Endothelial cell of umbilical vein (primary cell): ENCODE results near the gene TSGA10IP. TPM values are rescaled to one million over a fixed set of nuclear protein-coding genes. Genes with fewer than 3 reads are reported as not detected.

ENCODE experiments used
- BruUV-seq: library from RNA; stranded (reverse); fragments of 400-500 nt; replicated peaks from 2 replicates; lab custom pipeline; 2021; lab: Mats Ljungman, UMichigan
- CTCF ChIA-PET: fragments of 300-600, 350-600 bp; sonication (Branson Sonifier 250); formaldehyde crosslinking; loops from one replicate; lab custom pipeline; 2021; ENCODE audit warnings: antibody characterized with exemption, inconsistent platforms; lab: Charles Lee
- POLR2A ChIA-PET: fragments of 300-600, 350-600 bp; sonication (Branson Sonifier 250); formaldehyde crosslinking; loops from one replicate; lab custom pipeline; 2021; ENCODE audit warnings: antibody characterized with exemption, inconsistent platforms; lab: Charles Lee
- DNase-seq: peaks from one replicate; pipeline ENCODE4 v3.0.0-alpha.2; 2011; ENCODE audit warnings: low read depth, low spot score
- FAIRE-seq: peaks from 2 replicates; lab custom pipeline; 2011; peaks lifted over from hg19 to GRCh38; lab: Jason Lieb, UNC
- H2AFZ ChIP-seq: 2 replicates; pipeline ENCODE4 v1.6.0; 2012; ENCODE audit warnings: low read depth, low read length, control low read depth, inconsistent platforms
- H3K27ac ChIP-seq: 2 replicates; pipeline ENCODE4 v1.5.1; 2011; ENCODE audit warnings: low read depth, mild to moderate bottlenecking, control low read depth, low read length, moderate library complexity; ENCODE audit not compliant: insufficient read depth
- H3K27me3 ChIP-seq, 2 experiments: 2 replicates each; pipeline versions ENCODE4 v1.6.0 to v1.6.1; 2011; ENCODE audit warnings: low read length in 2 of 2, mixed read lengths in 1 of 2; ENCODE audit not compliant: control insufficient read depth in 2 of 2, insufficient read depth in 2 of 2
- H3K36me3 ChIP-seq, 2 experiments: 2 replicates in 1 of 2; 3 replicates in 1 of 2; pipeline ENCODE4 v1.5.1; 2011; ENCODE audit warnings: low read length in 2 of 2, mild to moderate bottlenecking in 1 of 2, moderate library complexity in 1 of 2; ENCODE audit not compliant: control insufficient read depth in 2 of 2, insufficient read depth in 2 of 2; ENCODE audit errors: extremely low read depth in 1 of 2
- H3K4me1 ChIP-seq: 3 replicates; pipeline ENCODE4 v1.5.1; 2011; ENCODE audit warnings: mild to moderate bottlenecking, low read length; ENCODE audit not compliant: control insufficient read depth, insufficient read depth; ENCODE audit errors: extremely low read depth
- H3K4me2 ChIP-seq: 2 replicates; pipeline ENCODE4 v1.6.1; 2011; ENCODE audit warnings: low read length, control low read depth, mixed read lengths; ENCODE audit not compliant: insufficient read depth
- H3K4me3 ChIP-seq, 3 experiments: fragments of 200-600 bp in 1 of 3; sonication (generic), shearing (Covaris generic) in 1 of 3; replicated peaks in 1 of 3; 2 replicates each; pipeline ENCODE4 v1.5.1; 2011 to 2016; ENCODE audit warnings: control low read depth in 3 of 3, low read length in 3 of 3, mild to moderate bottlenecking in 2 of 3, inconsistent platforms in 1 of 3, low read depth in 1 of 3, moderate library complexity in 1 of 3; ENCODE audit not compliant: insufficient read depth in 1 of 3
- H3K79me2 ChIP-seq: 2 replicates; pipeline ENCODE4 v1.6.0; 2012; ENCODE audit warnings: low read length, inconsistent platforms; ENCODE audit not compliant: control insufficient read depth, insufficient read depth
- H3K9ac ChIP-seq: replicated peaks from 2 replicates; pipeline ENCODE3; 2011; ENCODE audit warnings: low read length, control low read depth; ENCODE audit not compliant: insufficient read depth; ENCODE audit errors: extremely low read depth
- H3K9me1 ChIP-seq: replicated peaks from 3 replicates; pipeline ENCODE4 v1.6.0; 2011; ENCODE audit warnings: mild to moderate bottlenecking, low read length; ENCODE audit not compliant: control insufficient read depth, insufficient read depth; ENCODE audit errors: extremely low read depth
- H3K9me3 ChIP-seq: replicated peaks from 2 replicates; pipeline ENCODE4 v1.5.1; 2012; ENCODE audit warnings: low read length, inconsistent platforms; ENCODE audit not compliant: control insufficient read depth, insufficient read depth
- H4K20me1 ChIP-seq: replicated peaks from 2 replicates; pipeline ENCODE3; 2011; ENCODE audit warnings: mild to moderate bottlenecking, low read length; ENCODE audit not compliant: control insufficient read depth, insufficient read depth; ENCODE audit errors: extremely low read depth
- CTCF ChIP-seq, 2 donors: IDR thresholded peaks; 1 replicate in 1 of 2; 2 replicates in 1 of 2; pipeline ENCODE4 v1.5.1; 2011; ENCODE audit warnings: low read length in 2 of 2, mild to moderate bottlenecking in 2 of 2, moderate library complexity in 2 of 2, control low read depth in 1 of 2, inconsistent platforms in 1 of 2, low read depth in 1 of 2; ENCODE audit not compliant: insufficient read depth in 1 of 2; ENCODE audit errors: extremely low read depth in 1 of 2
- EZH2 ChIP-seq: IDR thresholded peaks from 2 replicates; pipeline ENCODE4 v1.6.1; 2012; ENCODE audit warnings: borderline replicate concordance, low read depth, mild to moderate bottlenecking, moderate library complexity, low read length, inconsistent platforms; ENCODE audit not compliant: severe bottlenecking
- FOS ChIP-seq: IDR thresholded peaks from 2 replicates; pipeline ENCODE4 v1.6.1; 2011; ENCODE audit warnings: mild to moderate bottlenecking, low read length, moderate library complexity, borderline replicate concordance; ENCODE audit not compliant: insufficient read depth
- GATA2 ChIP-seq: IDR thresholded peaks from 2 replicates; pipeline ENCODE4 v1.7.0; 2011; ENCODE audit warnings: low read depth, mild to moderate bottlenecking, moderate library complexity, mixed read lengths, low read length; ENCODE audit not compliant: insufficient read length, insufficient read depth
- JUN ChIP-seq: IDR thresholded peaks from 2 replicates; pipeline ENCODE4 v1.6.1; 2011; ENCODE audit warnings: borderline replicate concordance, low read depth; ENCODE audit not compliant: insufficient read length, insufficient read depth
- MAX ChIP-seq: IDR thresholded peaks from 2 replicates; pipeline ENCODE4 v1.6.1; 2011; ENCODE audit not compliant: insufficient read depth, insufficient read length
- MYC ChIP-seq: IDR thresholded peaks from one replicate; pipeline ENCODE4 v1.6.1; 2011; ENCODE audit warnings: mild to moderate bottlenecking, low read depth, low read length
- POLR2A ChIP-seq: IDR thresholded peaks from 2 replicates; pipeline ENCODE4 v1.6.1; 2012; ENCODE audit warnings: low read depth, mild to moderate bottlenecking, control low read depth, low read length
- POLR2AphosphoS5 ChIP-seq: IDR thresholded peaks from 2 replicates; pipeline ENCODE4 v1.6.1; 2012; ENCODE audit warnings: low read depth, mild to moderate bottlenecking, control low read depth, low read length, moderate library complexity; ENCODE audit not compliant: insufficient read depth
- dilution Hi-C: fragments of 300-500 bp; cut with MboI; formaldehyde crosslinking; loops from one replicate; pipeline ENCODE4 v1.15.0; 2019; ENCODE audit warnings: low sequenced_read_pairs; ENCODE audit not compliant: extremely low pct_ligation_motif_present
- intact Hi-C: fragments of 100-400 bp; cut with micrococcal nuclease; formaldehyde crosslinking; loops from one replicate; pipeline ENCODE4 v1.10.0; 2022
- polyA plus RNA-seq, 4 experiments: library from polyadenylated mRNA; depleted of rRNA in 3 of 4; stranded (reverse) in 3 of 4; unstranded in 1 of 4; fragments of >200 nt; gene quantifications; 2 replicates each; pipeline versions ENCODE4 v1.2.1 to v1.2.3, GENCODE V29; 2011 to 2012; ENCODE audit warnings: missing spikeins in 1 of 4
- total RNA-seq: library from RNA; stranded (reverse); gene quantifications from 2 replicates; pipeline ENCODE4 v1.2.3, GENCODE V29; 2021

TSGA10IP gene
- total and polyA plus RNA-seq, 2 donors (not counting 3 experiments of a cell fraction or from before 2014, with no cell fraction given): not detected

GRCh38 chr11:65987336-65987735 is 42.1 kb downstream of the TSGA10IP start:
- BruUV-seq: no TSS peak
- no peaks in the 10 kb centered on the region for H3K9me3 ChIP-seq
- CTCF ChIA-PET: interaction anchor here (4.7 to 5.1 kb wide), 2 partner anchors 102 to 103 kb away, joined by 33 to 115 read pairs; no protein-coding TSS in a partner anchor

More at GRCh38 chr11:65987336-65987735, 42.1 kb downstream of the TSGA10IP start:
- FAIRE-seq (no peak), DNase-seq (no peak)
- Histone ChIP-seq H3K27ac (no peak overlapping the region), H3K36me3 (peaks cover 0 to 6% of the 10 kb centered on the region in 2 experiments), H3K4me3 (no peak overlapping the region), H2AFZ (no peak overlapping the region), H3K9me1 (no peaks in the 10 kb centered on the region), H3K4me1 (no peaks in the 10 kb centered on the region), H3K27me3 (no peaks in the 10 kb centered on the region), H3K4me2 (no peak overlapping the region), H4K20me1 (no peaks in the 10 kb centered on the region), H3K79me2 (no peaks in the 10 kb centered on the region), H3K9ac (no peak overlapping the region)
- POLR2A ChIA-PET: no interaction called here
- TF ChIP-seq MYC: no peak
- TF ChIP-seq CTCF (IDR thresholded peaks at IDR 0.05; ENCODE audit: extremely low read depth in 1 of 2, insufficient read depth in 1 of 2, low read depth in 1 of 2, low read length in 2 of 2): no peak
- TF ChIP-seq EZH2: no peak
- no peak for TF ChIP-seq POLR2A
- no peak for TF ChIP-seq POLR2AphosphoS5
- no peak for TF ChIP-seq GATA2
- no peak for TF ChIP-seq MAX
- TF ChIP-seq FOS: no peak
- TF ChIP-seq JUN: no peak
- intact Hi-C loops: loop anchor here (5.0 kb wide), 1 partner anchor 350 kb away; the partner anchor contains the start of gene SIPA1
- dilution Hi-C loops: no loop called here
